Lower leg skin (tissue), 4 donors: ENCODE measurements around the gene PIP5KL1. TPM values are rescaled to one million over a fixed set of nuclear protein-coding genes. Genes with fewer than 3 reads are reported as not detected.

Source experiments
- DNase-seq, 2 donors: peaks; one replicate each; pipeline ENCODE4 v3.0.0-alpha.2; 2019; ENCODE audit warnings: low spot score in 2 of 2
- H3K4me3 ChIP-seq: fragments of 200-600 bp; sonication (generic); 2 replicates; pipeline ENCODE4 v1.5.1; 2017; ENCODE audit warnings: mild to moderate bottlenecking, low read depth; ENCODE audit not compliant: poor library complexity, severe bottlenecking
- CTCF ChIP-seq, 3 donors: fragments of 450-650 bp; IDR thresholded peaks; one replicate each; pipeline ENCODE4 v1.5.1; 2016; ENCODE audit warnings: antibody characterized with exemption in 3 of 3, mild to moderate bottlenecking in 3 of 3, moderate library complexity in 2 of 3
- POLR2A ChIP-seq, 2 donors: fragments of 450-650 bp; IDR thresholded peaks; one replicate each; pipeline ENCODE4 v1.6.1; 2016 to 2017; ENCODE audit warnings: antibody characterized with exemption in 2 of 2, mild to moderate bottlenecking in 1 of 2, moderate library complexity in 1 of 2
- WGBS, 2 donors: methylation state at CpG; one replicate each; pipeline ENCODE4 v1.1.5; 2018; 5-methylcytosine and 5-hydroxymethylcytosine counted together
- intact Hi-C: fragments of 100-400 bp; cut with DNase I; formaldehyde crosslinking; loops from one replicate; pipeline ENCODE4 v1.15.0; 2023; ENCODE audit warnings: low total_unique reads
- total RNA-seq, 4 donors: library from RNA; depleted of rRNA; stranded (reverse); fragments of >200 nt; gene quantifications; one replicate each; pipeline ENCODE4 v1.1.0, GENCODE V29; 2016

PIP5KL1 gene
- total RNA-seq, 4 donors from 2014 or later = 4.1 to 11.3 (median 8.4) TPM

GRCh38 chr9:127934986-127935385 lies 4.4 kb upstream of the PIP5KL1 start:
- H3K4me3 ChIP-seq = no peak overlapping the region
- no peak for DNase-seq
- intact Hi-C loops = no loop called here
- 77 to 88% methylated on average over 11 of the region's 11 CpGs for WGBS, 2 donors
- TF ChIP-seq CTCF (IDR thresholded peaks at IDR 0.05) = no peak
- no peak for TF ChIP-seq POLR2A (IDR thresholded peaks at IDR 0.05)

GRCh38 chr9:127934248-127934647 lies 3.7 kb upstream of the PIP5KL1 start:
- no peak for DNase-seq
- intact Hi-C loops = no loop called here
- 95 to 96% methylated on average over 4 of the region's 4 CpGs for WGBS, 2 donors

GRCh38 chr9:127931092-127931881 lies 710 bp upstream of the PIP5KL1 start:
- DNase-seq = no peak
- intact Hi-C loops = no loop called here
- TF ChIP-seq POLR2A (IDR thresholded peaks at IDR 0.05) = no peak
- TF ChIP-seq CTCF (IDR thresholded peaks at IDR 0.05) = no peak
- WGBS, 2 donors = 29 to 32% methylated on average over 18 of the region's 18 CpGs
- H3K4me3 ChIP-seq = no peak overlapping the region

More at GRCh38 chr9:127934248-127934647, 3.7 kb upstream of the PIP5KL1 start:
- H3K4me3 ChIP-seq = no peak overlapping the region
- no peak for TF ChIP-seq POLR2A (IDR thresholded peaks at IDR 0.05)
- no peak for TF ChIP-seq CTCF (IDR thresholded peaks at IDR 0.05)

GRCh38 chr9:127929625-127929979 lies 975 bp downstream of the PIP5KL1 start:
- intact Hi-C loops = loop anchor here (10.0 kb wide), 1 partner anchor 425 kb away; no protein-coding TSS in a partner anchor
- no peak for TF ChIP-seq POLR2A (IDR thresholded peaks at IDR 0.05)
- no peak for TF ChIP-seq CTCF (IDR thresholded peaks at IDR 0.05)
- H3K4me3 ChIP-seq = no peak overlapping the region
- no peak for DNase-seq
- 49 to 58% methylated on average over 10 of the region's 10 CpGs for WGBS, 2 donors

GRCh38 chr9:127928676-127929624 lies 1.6 kb downstream of the PIP5KL1 start:
- WGBS, 2 donors = 69 to 78% methylated on average over 11 of the region's 11 CpGs
- intact Hi-C loops = loop anchor here (10.0 kb wide), 1 partner anchor 424 kb away; no protein-coding TSS in a partner anchor
- no peak for DNase-seq
- no peak for TF ChIP-seq POLR2A (IDR thresholded peaks at IDR 0.05)
- TF ChIP-seq CTCF (IDR thresholded peaks at IDR 0.05) = no peak
- no peak overlapping the region for H3K4me3 ChIP-seq
